Measurements from ENCODE around the gene MOCOS. TPM values are rescaled to one million over a fixed set of nuclear protein-coding genes. Genes with fewer than 3 reads are reported as not detected.

MOCOS gene
- total and polyA plus RNA-seq, 2 donors (not counting 1 experiment from before 2014, with no cell fraction given) = 0.01 to 0.05 TPM

- Histone ChIP-seq H3K4me2 (replicated peaks; ENCODE audit: low read depth, low read length, poor library complexity, severe bottlenecking) (no peak overlapping the region), H3K27me3 (replicated peaks in 1 of 4; ENCODE audit: control extremely low read depth in 1 of 4, control insufficient read depth in 3 of 4, insufficient read depth in 4 of 4, low read length in 3 of 4) (peaks cover 0 to 6% (median 2%) of the 10 kb centered on the region in 4 experiments), H4K20me1 (ENCODE audit: control insufficient read depth, insufficient read depth, low read length, poor library complexity, severe bottlenecking) (no peaks in the 10 kb centered on the region), H3K36me3 (replicated peaks in 1 of 2; ENCODE audit: control extremely low read depth in 1 of 2, control insufficient read depth in 1 of 2, extremely low read depth in 1 of 2, insufficient read depth in 2 of 2, low read length in 1 of 2) (peaks cover 4 to 8% of the 10 kb centered on the region in 2 experiments), H2AFZ (ENCODE audit: insufficient read depth, low read depth, low read length, poor library complexity, severe bottlenecking) (no peak overlapping the region), H3K79me2 (ENCODE audit: control insufficient read depth, insufficient read depth, low read length) (no peaks in the 10 kb centered on the region), H3K4me3 (ENCODE audit: control extremely low read depth in 1 of 5, extremely low read depth in 1 of 5, insufficient read depth in 1 of 5, low read depth in 2 of 5, low read length in 4 of 5) (no peak overlapping the region), H3K9me3 (ENCODE audit: control extremely low read depth in 1 of 3, control insufficient read depth in 2 of 3, insufficient read depth in 1 of 3, low read length in 2 of 3) (no peaks in the 10 kb centered on the region), H3K9ac (ENCODE audit: low read length) (no peak overlapping the region), H3K4me1 (ENCODE audit: control insufficient read depth in 2 of 2, insufficient read depth in 2 of 2, low read length in 2 of 2) (peaks cover 26 to 36% of the 10 kb centered on the region in 2 donors), H3K27ac (ENCODE audit: low read length in 2 of 2) (no peak overlapping the region)
- 94% methylated on average over 3 of the region's 3 CpGs for WGBS (ENCODE audit: insufficient coverage)
- ChIA-PET POLR2A (no interaction called here), CTCF (no interaction called here)
- H3K9me3 Mint-ChIP-seq (ENCODE audit: insufficient read depth) = no peaks in the 10 kb centered on the region
- no peak for TF ChIP-seq EZH2 (IDR thresholded peaks at IDR 0.05; ENCODE audit: borderline replicate concordance, insufficient read depth, low read depth, low read length, poor library complexity, severe bottlenecking)
- TF ChIP-seq CTCF (IDR thresholded peaks at IDR 0.05) = no peak
- peaks cover 39% of the 10 kb centered on the region for H3K4me1 Mint-ChIP-seq
- ATAC-seq (ENCODE audit: low read depth) = no peak
- no peak overlapping the region for H3K27ac Mint-ChIP-seq
- peaks cover 3% of the 10 kb centered on the region for H3K27me3 Mint-ChIP-seq
- H3K4me3 Mint-ChIP-seq = no peak overlapping the region
- intact Hi-C loops (cut with micrococcal nuclease) = no loop called here
- no peak for DNase-seq
Measured at GRCh38 chr18:36181898-36182506, 5.3 kb upstream of the MOCOS start.

GRCh38 chr18:36183033-36183432 lies 4.3 kb upstream of the MOCOS start:
- peaks cover 0 to 14% (median 4%) of the 10 kb centered on the region in 4 experiments for H3K27me3 ChIP-seq (replicated peaks in 1 of 4; ENCODE audit: control extremely low read depth in 1 of 4, control insufficient read depth in 3 of 4, insufficient read depth in 4 of 4, low read length in 3 of 4)
- H3K4me1 ChIP-seq (ENCODE audit: control insufficient read depth in 2 of 2, insufficient read depth in 2 of 2, low read length in 2 of 2) = peaks cover 32 to 42% of the 10 kb centered on the region in 2 donors
- no peak overlapping the region for H2AFZ ChIP-seq (ENCODE audit: insufficient read depth, low read depth, low read length, poor library complexity, severe bottlenecking)
- H3K4me3 ChIP-seq (ENCODE audit: control extremely low read depth in 1 of 5, extremely low read depth in 1 of 5, insufficient read depth in 1 of 5, low read depth in 2 of 5, low read length in 4 of 5) = no peak overlapping the region
- WGBS (ENCODE audit: insufficient coverage) = 94% methylated on average over 6 of the region's 6 CpGs
- DNase-seq = no peak
- H3K9me3 Mint-ChIP-seq (ENCODE audit: insufficient read depth) = no peaks in the 10 kb centered on the region
- H3K27ac ChIP-seq (ENCODE audit: low read length in 2 of 2) = no peak overlapping the region
- H3K79me2 ChIP-seq (ENCODE audit: control insufficient read depth, insufficient read depth, low read length) = no peaks in the 10 kb centered on the region
- H3K4me1 Mint-ChIP-seq = peaks cover 42% of the 10 kb centered on the region
- H4K20me1 ChIP-seq (ENCODE audit: control insufficient read depth, insufficient read depth, low read length, poor library complexity, severe bottlenecking) = no peaks in the 10 kb centered on the region
- no peak for ATAC-seq (ENCODE audit: low read depth)
- peaks cover 6% of the 10 kb centered on the region for H3K27me3 Mint-ChIP-seq
- H3K36me3 ChIP-seq (replicated peaks in 1 of 2; ENCODE audit: control extremely low read depth in 1 of 2, control insufficient read depth in 1 of 2, extremely low read depth in 1 of 2, insufficient read depth in 2 of 2, low read length in 1 of 2) = peaks cover 0 to 1% of the 10 kb centered on the region in 2 experiments
- intact Hi-C loops (cut with micrococcal nuclease) = no loop called here
- H3K4me3 Mint-ChIP-seq = no peak overlapping the region
- TF ChIP-seq CTCF (IDR thresholded peaks at IDR 0.05) (no peak), EZH2 (IDR thresholded peaks at IDR 0.05; ENCODE audit: borderline replicate concordance, insufficient read depth, low read depth, low read length, poor library complexity, severe bottlenecking) (no peak)
- CTCF ChIA-PET = no interaction called here
- POLR2A ChIA-PET = no interaction called here
- H3K9ac ChIP-seq (ENCODE audit: low read length) = no peak overlapping the region
- peaks cover 0 to 6% (median 0%) of the 10 kb centered on the region in 3 donors for H3K9me3 ChIP-seq (ENCODE audit: control extremely low read depth in 1 of 3, control insufficient read depth in 2 of 3, insufficient read depth in 1 of 3, low read length in 2 of 3)
- no peak overlapping the region for H3K27ac Mint-ChIP-seq
- no peak overlapping the region for H3K4me2 ChIP-seq (replicated peaks; ENCODE audit: low read depth, low read length, poor library complexity, severe bottlenecking)
